RCC 7860 (cell line): ENCODE data around the gene POC1A.
A peak's percentile ranks its signal among the peaks of the same experiment; 100 is the strongest.
"Not testable (repeated sequence)": the region's sequence is repeated elsewhere in the genome, so short reads cannot be mapped to it uniquely, and the experiment has no call there.

Source experiments
- DNase-seq: peaks from one replicate; pipeline ENCODE4 v3.0.0-alpha.2; 2015; ENCODE audit warnings: low spot score
- FAIRE-seq: peaks from 2 replicates; lab custom pipeline; 2012; peaks lifted over from hg19 to GRCh38; lab: Jason Lieb, UNC

The POC1A gene

GRCh38 chr3:52054661-52055511, 99.3 kb downstream of the POC1A start:
- no peak for FAIRE-seq
- DNase-seq, result no peak

GRCh38 chr3:52053307-52054304, 100.6 kb downstream of the POC1A start:
- no peak for FAIRE-seq
- DNase-seq, result peak; percentile 10

GRCh38 chr3:52052831-52053306, 101.4 kb downstream of the POC1A start:
- FAIRE-seq, result no peak
- DNase-seq, result peak; percentile 57

DNA sequence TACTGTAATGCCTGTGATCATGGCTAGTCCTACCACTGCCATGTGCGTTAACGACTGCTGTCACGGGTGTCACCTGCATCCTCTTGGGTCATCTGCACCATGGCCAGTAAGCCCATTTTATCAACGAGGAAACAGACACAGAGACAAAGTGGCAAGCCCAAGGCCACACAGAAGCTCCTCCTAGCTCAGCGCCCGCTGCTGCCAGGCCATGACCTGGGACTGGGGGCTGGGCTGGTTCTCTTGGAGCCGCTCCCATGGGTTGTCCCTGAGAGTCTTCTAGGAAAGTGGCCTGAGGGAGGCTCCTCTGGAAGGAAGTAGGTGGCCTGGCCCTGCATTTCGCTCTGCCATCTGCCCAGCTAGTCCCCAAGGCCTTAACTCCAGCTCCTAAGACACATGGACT, 102.8 kb downstream of the POC1A start:
- FAIRE-seq (no peak), DNase-seq (no peak)

DNA sequence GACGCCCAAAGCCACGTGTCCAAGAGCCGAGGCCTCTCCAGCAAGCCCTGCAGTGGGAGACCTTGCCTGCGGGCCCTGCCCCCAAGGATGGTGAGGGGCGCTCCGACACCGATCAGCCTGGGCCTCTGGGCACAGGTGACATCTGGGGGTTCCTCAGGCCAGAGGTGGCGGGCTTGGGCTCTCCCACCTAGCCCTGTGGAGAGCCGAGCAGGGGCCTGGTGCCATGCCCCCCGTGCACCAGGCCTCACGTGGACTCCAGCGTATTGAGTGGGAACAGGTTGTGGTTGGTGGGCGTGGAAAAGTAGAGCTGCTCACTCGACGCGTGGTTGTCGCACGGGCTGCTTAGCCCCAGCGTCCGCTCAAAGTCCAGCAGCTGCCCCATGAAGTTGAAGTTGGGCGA, 103.7 kb downstream of the POC1A start:
- no peak for DNase-seq
- FAIRE-seq, result no peak

- FAIRE-seq (no peak), DNase-seq (no peak)
Measured at GRCh38 chr3:52049503-52049902, 104.7 kb downstream of the POC1A start.

DNA sequence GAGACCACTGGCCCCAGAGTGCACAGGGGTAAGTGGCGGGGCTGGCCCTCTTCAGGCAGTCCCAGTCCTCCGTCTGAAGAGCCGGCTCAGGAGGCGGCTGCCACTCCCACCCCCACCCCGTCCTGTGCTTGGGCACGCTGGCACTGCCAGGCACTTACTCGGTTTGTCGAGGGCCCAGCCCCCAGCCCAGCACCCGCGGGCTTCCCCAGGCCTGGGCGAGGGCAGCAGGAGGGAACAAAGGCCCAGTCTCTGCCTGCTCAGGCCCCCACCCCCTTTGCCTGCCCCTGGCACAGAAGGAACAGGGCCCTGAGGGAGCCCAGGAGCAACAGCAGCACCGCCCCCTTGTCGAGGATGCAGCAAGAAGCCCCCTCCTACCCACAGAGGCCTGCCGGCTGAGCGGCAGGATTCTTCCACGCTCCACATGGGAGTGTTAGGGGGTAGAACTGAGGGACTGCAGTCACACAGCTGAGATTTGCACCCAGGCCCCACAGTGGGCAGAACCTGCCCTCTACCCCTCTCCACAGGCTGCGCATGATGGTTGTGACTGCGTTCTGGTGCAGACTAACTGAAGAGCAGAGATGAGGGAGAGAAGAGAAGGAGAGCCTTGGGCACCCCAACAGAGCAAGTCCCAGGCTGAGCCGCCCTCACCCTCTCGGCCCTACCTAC, 106.8 kb downstream of the POC1A start:
- FAIRE-seq (no peak), DNase-seq (peak; percentile 7)

DNA sequence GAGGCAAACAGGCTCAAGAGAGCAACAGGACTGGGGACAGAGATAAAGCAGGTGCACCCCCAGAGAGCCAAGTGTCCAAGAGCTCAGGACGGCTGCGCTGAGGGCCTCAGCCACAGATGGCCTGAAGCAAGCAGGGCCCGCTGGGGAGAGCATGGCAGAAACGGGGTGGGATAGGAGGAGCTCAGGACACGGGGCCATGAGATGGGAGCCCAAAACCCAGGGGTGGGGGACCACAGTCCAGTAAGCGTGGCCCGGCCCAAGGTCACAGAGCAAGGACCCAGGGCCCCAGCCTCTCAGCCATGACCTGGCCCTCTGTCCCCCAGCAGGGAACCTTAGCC, 107.4 kb downstream of the POC1A start:
- FAIRE-seq (no peak), DNase-seq (no peak)

- DNase-seq (peak; percentile 91), FAIRE-seq (peak; percentile 83)
Measured at GRCh38 chr3:52046186-52046901, 107.9 kb downstream of the POC1A start.

- DNase-seq (no peak), FAIRE-seq (no peak)
Measured at GRCh38 chr3:52044869-52045619, 109.2 kb downstream of the POC1A start.

- no peak for DNase-seq
- FAIRE-seq, result no peak
Measured at GRCh38 chr3:52043750-52044149, 110.5 kb downstream of the POC1A start.

DNA sequence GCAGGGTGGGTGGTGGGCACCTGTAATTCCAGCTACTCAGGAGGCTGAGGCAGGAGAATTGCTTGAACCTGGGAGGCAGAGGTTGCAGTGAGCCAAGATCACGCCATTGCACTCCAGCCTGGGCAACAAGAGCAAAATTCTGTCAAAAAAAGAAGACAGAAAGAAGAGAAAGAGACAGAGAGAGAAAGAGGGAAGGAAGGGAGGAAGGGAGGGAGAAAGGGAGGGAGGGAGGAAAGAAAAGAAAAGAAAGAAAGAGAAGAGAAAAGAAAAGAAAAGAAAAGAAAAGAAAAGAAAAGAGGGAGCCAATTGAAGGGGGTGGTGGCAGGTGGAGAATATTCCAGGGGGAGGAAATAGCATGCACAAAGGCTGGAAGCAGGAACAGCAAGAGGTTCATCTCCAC, 111.2 kb downstream of the POC1A start:
- DNase-seq, FAIRE-seq: not testable (repeated sequence)

DNA sequence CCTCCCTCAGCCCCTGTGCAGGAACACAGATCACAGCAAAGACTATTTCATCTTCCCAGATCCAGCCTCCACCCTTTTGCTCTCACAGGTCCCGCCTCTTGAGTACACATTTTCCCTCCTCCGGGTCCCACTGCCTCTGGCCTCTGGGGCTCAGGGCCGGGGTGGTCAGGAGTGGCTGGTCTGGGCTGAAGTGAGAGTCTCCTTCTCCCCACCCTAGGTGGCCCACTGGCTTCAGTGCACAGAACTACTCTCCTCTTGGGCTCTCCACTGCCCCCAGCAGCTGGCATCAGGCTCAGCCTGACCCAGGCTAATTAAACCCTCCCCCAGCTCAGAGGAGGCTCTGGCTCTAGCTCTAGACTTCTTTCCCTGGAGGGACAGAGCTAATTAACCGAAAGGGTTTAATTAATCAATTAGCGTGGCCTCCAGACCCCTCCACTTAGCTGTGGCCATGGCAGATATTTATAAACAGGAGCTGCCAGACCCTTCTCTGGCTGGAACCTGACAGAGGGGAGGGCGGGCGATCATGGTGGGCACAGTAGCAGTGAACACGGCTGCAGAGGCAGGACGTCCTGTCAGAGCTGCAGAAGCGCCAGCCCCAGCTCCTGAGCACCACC, 113.0 kb downstream of the POC1A start:
- FAIRE-seq (no peak), DNase-seq (no peak)

DNA sequence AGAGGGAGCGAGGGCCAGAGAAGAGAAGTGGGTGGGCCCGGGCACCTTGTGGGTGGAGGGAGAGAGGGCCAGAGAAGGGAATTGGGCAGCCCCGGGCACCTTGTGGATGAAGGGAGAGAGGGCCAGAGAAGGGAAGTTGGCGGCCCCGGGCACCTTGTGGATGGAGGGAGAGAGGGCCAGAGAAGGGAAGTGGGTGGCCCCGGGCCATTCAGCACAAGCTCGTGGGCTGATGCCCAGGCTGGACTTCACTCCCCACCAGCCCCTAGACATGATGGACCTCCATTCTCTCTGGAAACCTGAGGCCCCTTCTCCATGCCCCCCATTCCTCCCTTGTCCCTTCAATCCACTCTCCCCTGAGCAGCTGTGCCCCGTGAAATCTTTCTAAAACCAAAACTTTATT, 113.6 kb downstream of the POC1A start:
- no peak for FAIRE-seq
- no peak for DNase-seq

DNA sequence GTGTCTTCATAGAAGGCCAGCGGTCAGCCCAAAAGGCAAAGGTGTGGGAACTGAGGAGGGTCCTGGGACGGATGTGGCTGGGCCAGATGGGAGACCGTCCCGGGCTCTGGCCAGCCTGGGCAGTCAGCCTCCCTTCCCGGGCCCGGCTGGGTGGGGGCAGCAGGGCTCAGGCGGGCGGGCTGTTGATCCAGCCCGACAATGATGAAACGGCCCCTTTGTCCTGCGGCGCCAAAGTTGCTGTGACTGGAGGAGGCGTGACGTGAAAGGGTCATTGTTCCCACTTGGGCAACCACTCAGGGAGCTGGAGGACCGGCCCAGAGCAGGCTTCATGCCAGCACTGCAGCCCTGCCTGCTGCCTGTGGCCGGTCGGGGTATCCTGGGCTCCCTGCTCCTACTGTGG, 114.4 kb downstream of the POC1A start:
- DNase-seq (no peak), FAIRE-seq (no peak)

- DNase-seq (no peak), FAIRE-seq (no peak)
Measured at GRCh38 chr3:52039426-52039825, 114.8 kb downstream of the POC1A start.

DNA sequence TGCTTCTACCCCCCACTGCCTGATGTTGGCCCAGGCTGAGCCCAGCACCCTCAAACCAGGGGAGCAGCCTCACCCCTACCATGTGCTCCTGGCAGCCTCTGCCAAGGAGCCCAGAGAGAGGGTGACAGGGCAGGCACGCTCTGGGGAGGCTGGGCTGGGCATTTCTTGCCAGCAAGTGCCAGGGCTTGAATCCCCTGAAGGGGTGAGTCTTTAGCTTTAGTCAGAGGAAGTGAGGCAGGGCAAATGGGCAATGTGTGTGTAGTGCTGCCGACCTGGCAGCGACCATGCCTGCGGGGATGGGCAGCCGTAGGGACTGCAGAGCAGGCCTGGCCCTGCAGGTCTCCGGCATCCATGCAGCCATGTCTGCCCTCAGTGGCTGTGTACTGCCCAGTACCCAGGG, 116.0 kb downstream of the POC1A start:
- FAIRE-seq (no peak), DNase-seq (no peak)

GRCh38 chr3:52037291-52037690, 116.9 kb downstream of the POC1A start:
- no peak for FAIRE-seq

DNA sequence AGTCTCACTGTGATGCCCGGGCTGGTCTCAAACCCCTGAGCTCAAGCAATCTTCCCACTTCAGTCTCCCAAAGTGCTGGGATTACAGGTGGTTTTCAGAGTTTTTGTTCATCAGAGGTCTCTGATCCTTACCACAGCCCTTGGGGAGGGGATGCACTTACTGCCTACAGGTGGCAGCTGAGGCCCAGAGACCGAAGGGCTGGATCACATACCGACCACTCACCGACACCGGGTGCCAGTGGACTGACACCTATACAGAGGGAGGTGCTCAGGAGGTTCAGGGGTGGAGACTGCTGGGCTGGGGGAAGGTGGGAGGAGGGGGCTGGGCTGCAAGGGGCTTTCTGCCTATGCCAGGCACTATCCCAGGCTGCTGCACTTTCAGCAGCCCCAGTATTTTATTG, 117.4 kb downstream of the POC1A start:
- DNase-seq, result no peak
- FAIRE-seq, result no peak

More at GRCh38 chr3:52037291-52037690, 116.9 kb downstream of the POC1A start:
- DNase-seq, result no peak
